SJSA1 (cell line): ENCODE data around the gene FEZ2. TPM values are rescaled to one million over a fixed set of nuclear protein-coding genes. Genes with fewer than 3 reads are reported as not detected.

Experiments
- DNase-seq, 2 experiments: peaks; one replicate each; pipeline ENCODE4 v3.0.0-alpha.2; 2015 to 2020; ENCODE audit warnings: low spot score in 2 of 2, low read depth in 1 of 2
- H3K27ac ChIP-seq: fragments of 250-450 bp; sonication (Bioruptor Pico); 2 replicates; pipeline ENCODE4 v1.5.1; 2020; ENCODE audit warnings: mild to moderate bottlenecking, moderate library complexity
- H3K27me3 ChIP-seq: fragments of 250-450 bp; sonication (Bioruptor Pico); replicated peaks from 2 replicates; pipeline ENCODE4 v1.5.1; 2020; ENCODE audit warnings: mild to moderate bottlenecking, moderate library complexity
- H3K36me3 ChIP-seq: fragments of 250-450 bp; sonication (Bioruptor Pico); 2 replicates; pipeline ENCODE4 v1.5.1; 2020; ENCODE audit warnings: mild to moderate bottlenecking
- H3K4me1 ChIP-seq: fragments of 250-450 bp; sonication (Bioruptor Pico); replicated peaks from 2 replicates; pipeline ENCODE4 v1.6.1; 2021; ENCODE audit warnings: mild to moderate bottlenecking
- H3K4me3 ChIP-seq: fragments of 250-450 bp; sonication (Bioruptor Pico); 2 replicates; pipeline ENCODE4 v1.5.1; 2020; ENCODE audit warnings: mild to moderate bottlenecking
- H3K9me3 ChIP-seq: fragments of 250-450 bp; sonication (Bioruptor Pico); replicated peaks from 2 replicates; pipeline ENCODE4 v1.5.1; 2020; ENCODE audit warnings: mild to moderate bottlenecking
- total RNA-seq: library from RNA; depleted of rRNA; stranded (reverse); fragments of >200 nt; shearing (Covaris generic); gene quantifications from 2 replicates; pipeline ENCODE4 v1.2.3, GENCODE V29; 2014

The FEZ2 gene
- total RNA-seq, 1 experiment from 2014 or later = 107 TPM

DNA sequence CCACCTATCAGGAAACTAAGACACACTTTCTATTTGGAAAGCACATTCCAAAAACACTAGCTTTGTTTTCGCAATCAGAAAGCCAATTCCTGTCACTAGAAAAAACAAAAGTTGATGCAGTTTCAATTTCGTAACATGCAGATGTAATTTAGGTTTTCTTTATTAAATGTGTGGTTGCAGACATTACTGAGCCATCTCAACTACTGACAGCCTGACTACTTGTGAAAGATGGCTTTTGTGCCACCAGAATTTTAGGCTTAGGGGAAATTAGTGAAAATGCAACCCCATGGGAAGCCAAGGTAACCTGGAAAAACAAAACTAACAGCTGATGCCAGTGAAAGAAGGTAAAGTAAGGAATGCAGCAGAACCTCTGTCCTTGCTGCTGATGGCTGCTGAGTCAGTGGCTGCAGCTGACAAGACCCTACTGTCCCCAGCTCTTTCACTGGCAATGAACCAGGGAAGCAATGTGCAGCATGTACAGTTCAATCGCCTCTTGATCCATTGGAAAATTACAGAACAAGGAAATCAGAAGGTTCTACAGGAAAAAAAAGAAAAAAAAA, 34.9 kb downstream of the FEZ2 start:
- Histone ChIP-seq H3K4me3 (no peak overlapping the region), H3K27ac (peak overlapping the region; percentile 99), H3K9me3 (no peaks in the 10 kb centered on the region), H3K4me1 (peaks cover 74% of the 10 kb centered on the region), H3K36me3 (peaks cover 74% of the 10 kb centered on the region), H3K27me3 (no peaks in the 10 kb centered on the region)
- peak in 1 of 2 experiments; percentile 34 for DNase-seq

GRCh38 chr2:36562240-36562639, 35.7 kb downstream of the FEZ2 start:
- Histone ChIP-seq H3K27me3 (no peaks in the 10 kb centered on the region), H3K36me3 (peaks cover 72% of the 10 kb centered on the region), H3K27ac (peak overlapping the region; percentile 99), H3K4me3 (no peak overlapping the region), H3K9me3 (no peaks in the 10 kb centered on the region), H3K4me1 (peaks cover 73% of the 10 kb centered on the region)
- DNase-seq = peak in 1 of 2 experiments; percentile 73

GRCh38 chr2:36561237-36561944, 36.6 kb downstream of the FEZ2 start:
- H3K4me3 ChIP-seq = peak overlapping the region; percentile 20
- no peaks in the 10 kb centered on the region for H3K27me3 ChIP-seq
- peaks cover 66% of the 10 kb centered on the region for H3K36me3 ChIP-seq
- H3K27ac ChIP-seq = peak overlapping the region; percentile 99
- H3K9me3 ChIP-seq = no peaks in the 10 kb centered on the region
- H3K4me1 ChIP-seq = peaks cover 73% of the 10 kb centered on the region
- peak; percentile 91 to 98 for DNase-seq

DNA sequence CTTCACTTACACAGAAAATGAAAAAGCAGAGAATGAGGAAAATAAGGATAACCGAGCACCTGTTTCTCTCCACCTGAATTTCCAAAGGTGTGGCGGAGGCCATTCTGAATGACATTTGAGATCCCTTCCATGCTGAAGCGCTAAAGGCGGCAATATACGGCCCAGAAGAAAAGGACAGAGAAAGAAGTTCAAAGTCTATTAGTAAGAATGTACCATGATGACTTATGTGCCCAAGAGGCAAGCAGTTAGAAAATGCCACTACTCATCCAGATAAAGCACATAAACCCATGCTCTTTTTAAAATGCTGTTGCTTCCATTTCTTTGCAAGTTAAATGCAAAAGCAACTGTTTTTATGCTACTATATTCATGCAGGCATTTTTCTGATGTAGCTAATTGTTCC, 37.2 kb downstream of the FEZ2 start:
- H3K27me3 ChIP-seq = no peaks in the 10 kb centered on the region
- H3K4me1 ChIP-seq = peaks cover 76% of the 10 kb centered on the region
- H3K4me3 ChIP-seq = peak overlapping the region; percentile 20

DNA sequence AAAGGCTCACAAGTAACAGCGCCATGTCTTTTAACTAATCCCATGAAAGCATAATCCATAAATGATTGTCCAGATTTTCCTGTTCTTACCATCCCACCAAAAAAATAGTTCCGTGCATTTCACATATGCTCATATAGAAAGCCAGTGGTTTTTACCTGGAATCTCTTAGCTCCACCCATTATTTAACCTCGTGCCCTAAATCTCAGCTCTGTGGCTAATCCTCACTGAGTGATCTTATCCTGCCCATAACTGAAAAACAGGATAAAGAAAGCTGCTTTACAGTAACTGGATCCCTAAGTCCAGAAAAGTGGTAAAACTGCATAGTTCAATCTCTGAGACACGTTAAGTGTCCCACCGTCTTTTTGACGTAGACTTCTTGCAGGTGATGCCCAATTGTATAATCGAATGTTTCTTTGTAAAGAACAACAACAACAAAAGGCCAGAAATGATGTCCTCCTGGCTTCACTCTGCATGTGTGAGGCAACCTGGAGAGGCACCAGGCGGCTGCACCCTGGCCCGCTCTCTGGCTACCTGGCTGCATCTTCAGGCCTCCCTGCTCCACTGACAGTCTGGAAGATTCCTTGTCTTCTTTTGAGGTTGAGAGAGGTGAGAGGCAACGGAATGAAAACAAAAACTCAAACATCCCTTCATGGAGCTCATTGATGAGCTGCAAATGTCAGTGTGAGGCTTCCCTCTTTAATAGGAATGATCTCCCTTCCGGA, 38.6 kb downstream of the FEZ2 start:
- H3K27me3 ChIP-seq = no peaks in the 10 kb centered on the region
- H3K4me3 ChIP-seq = no peak overlapping the region
- peak overlapping the region; percentile 99 for H3K27ac ChIP-seq
- H3K4me1 ChIP-seq = peaks cover 75% of the 10 kb centered on the region
- DNase-seq = no peak
- no peaks in the 10 kb centered on the region for H3K9me3 ChIP-seq
- peaks cover 69% of the 10 kb centered on the region for H3K36me3 ChIP-seq

More for the DNA sequence above, 37.2 kb downstream of the FEZ2 start:
- Histone ChIP-seq H3K9me3 (no peaks in the 10 kb centered on the region), H3K27ac (peak overlapping the region; percentile 99), H3K36me3 (peaks cover 67% of the 10 kb centered on the region)
- DNase-seq = no peak

DNA sequence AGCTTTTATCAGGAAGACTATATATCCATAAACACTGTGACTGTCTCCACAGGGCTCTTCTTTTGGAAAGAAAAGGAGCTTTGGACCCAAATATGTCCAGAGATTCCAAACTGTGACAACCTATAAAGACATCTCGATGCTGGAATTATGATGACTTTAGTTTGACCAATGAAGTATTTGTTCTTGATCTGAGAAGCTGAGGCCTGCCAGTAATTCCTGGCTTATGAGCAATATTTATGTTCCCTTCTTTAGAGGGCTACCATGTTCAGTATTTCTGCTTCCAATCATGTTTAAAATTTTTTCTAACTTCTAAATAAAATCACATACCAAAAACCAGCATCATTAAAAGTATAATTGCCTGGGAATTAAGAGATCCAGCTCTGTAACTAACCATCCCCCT, 41.1 kb downstream of the FEZ2 start:
- H3K27ac ChIP-seq = peak overlapping the region; percentile 51
- DNase-seq = peak in 1 of 2 experiments; percentile 44
- H3K36me3 ChIP-seq = peaks cover 78% of the 10 kb centered on the region
- no peak overlapping the region for H3K4me3 ChIP-seq
- peaks cover 49% of the 10 kb centered on the region for H3K4me1 ChIP-seq
- H3K9me3 ChIP-seq = no peaks in the 10 kb centered on the region
- no peaks in the 10 kb centered on the region for H3K27me3 ChIP-seq

- Histone ChIP-seq H3K27ac (no peak overlapping the region), H3K9me3 (no peaks in the 10 kb centered on the region), H3K36me3 (peaks cover 87% of the 10 kb centered on the region), H3K4me1 (peaks cover 41% of the 10 kb centered on the region), H3K4me3 (no peak overlapping the region), H3K27me3 (no peaks in the 10 kb centered on the region)
- no peak for DNase-seq
Measured at GRCh38 chr2:36555789-36556188, 42.2 kb downstream of the FEZ2 start.

DNA sequence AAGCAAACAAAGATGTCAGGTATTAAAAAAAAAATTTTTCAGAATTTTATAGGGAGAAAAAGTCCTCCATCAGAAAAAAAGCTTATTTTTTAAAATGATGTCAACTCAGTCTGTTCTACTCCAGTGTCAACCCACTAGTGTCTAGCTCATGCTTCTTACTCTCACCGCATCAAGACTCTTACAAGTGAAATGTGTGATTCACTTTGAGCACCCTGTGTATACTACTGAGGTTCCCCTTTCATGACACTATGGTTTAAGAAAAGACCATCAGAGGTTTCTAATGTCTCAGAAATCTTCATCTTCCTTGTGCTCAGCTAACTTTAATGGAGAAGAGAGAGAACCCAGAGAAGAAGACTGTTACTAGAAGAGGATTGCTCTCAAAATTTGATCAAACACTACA, 43.4 kb downstream of the FEZ2 start:
- Histone ChIP-seq H3K27me3 (no peaks in the 10 kb centered on the region), H3K4me1 (peaks cover 28% of the 10 kb centered on the region), H3K4me3 (no peak overlapping the region), H3K27ac (no peak overlapping the region), H3K36me3 (peaks cover 85% of the 10 kb centered on the region), H3K9me3 (no peaks in the 10 kb centered on the region)
- DNase-seq = no peak

DNA sequence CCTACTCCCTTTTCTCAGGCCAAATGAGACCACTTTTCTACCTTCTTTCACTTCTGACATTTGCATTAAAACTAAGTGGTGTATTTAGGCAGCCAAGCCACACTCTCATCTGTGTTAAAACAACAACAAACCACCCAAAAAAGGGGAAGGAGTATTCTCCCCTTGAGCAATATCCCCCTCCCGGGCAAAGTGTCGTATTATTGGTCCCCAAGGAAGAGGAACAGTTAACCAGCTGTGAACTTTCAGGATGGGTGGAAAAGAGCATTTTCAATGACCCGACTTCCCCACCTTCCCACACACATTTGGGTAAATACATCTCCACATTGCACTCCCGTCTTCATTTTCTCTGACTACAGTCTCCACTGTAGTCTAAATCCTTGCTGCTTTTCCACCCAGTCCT, 44.3 kb downstream of the FEZ2 start:
- Histone ChIP-seq H3K4me3 (no peak overlapping the region), H3K36me3 (peaks cover 82% of the 10 kb centered on the region), H3K27me3 (no peaks in the 10 kb centered on the region), H3K9me3 (no peaks in the 10 kb centered on the region), H3K4me1 (peaks cover 30% of the 10 kb centered on the region), H3K27ac (no peak overlapping the region)
- no peak for DNase-seq

DNA sequence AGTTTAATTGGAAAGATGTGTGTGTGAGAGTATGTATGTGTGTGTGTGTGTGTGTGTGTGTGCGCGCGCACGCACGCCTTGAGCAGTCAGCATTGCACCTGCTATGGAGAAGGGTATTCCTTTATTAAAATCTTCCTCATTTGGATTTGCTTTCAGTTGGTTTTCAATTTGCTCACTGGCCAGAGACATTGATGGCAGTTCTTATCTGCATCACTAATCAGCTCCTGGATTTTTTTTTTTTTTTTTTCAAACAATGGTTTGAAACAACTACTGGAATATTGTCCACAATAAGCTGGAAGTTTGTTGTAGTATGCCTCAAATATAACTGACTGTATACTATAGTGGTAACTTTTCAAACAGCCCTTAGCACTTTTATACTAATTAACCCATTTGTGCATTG, 48.0 kb downstream of the FEZ2 start:
- Histone ChIP-seq H3K4me3 (no peak overlapping the region), H3K4me1 (peaks cover 19% of the 10 kb centered on the region), H3K27ac (no peak overlapping the region), H3K9me3 (no peaks in the 10 kb centered on the region), H3K27me3 (no peaks in the 10 kb centered on the region), H3K36me3 (peaks cover 93% of the 10 kb centered on the region)
- DNase-seq = no peak

DNA sequence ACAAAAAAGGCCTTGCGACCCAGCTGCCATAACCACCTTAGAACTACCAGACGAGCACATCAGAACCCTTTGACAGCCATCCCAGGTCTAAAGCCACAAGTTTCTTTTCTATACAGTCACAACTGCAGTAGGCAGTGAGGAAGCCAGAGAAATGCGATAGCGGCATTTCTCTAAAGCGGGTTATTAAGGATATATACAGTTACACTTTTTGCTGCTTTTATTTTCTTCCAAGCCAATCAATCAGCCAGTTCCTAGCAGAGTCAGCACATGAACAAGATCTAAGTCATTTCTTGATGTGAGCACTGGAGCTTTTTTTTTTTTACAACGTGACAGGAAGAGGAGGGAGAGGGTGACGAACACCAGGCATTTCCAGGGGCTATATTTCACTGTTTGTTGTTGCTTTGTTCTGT, 48.8 kb downstream of the FEZ2 start:
- DNase-seq = peak in 1 of 2 experiments; percentile 36
- H3K36me3 ChIP-seq = peaks cover 93% of the 10 kb centered on the region
- peak overlapping the region; percentile 27; the same call in 1 of the 2 replicates for H3K27ac ChIP-seq
- H3K9me3 ChIP-seq = no peaks in the 10 kb centered on the region
- no peaks in the 10 kb centered on the region for H3K27me3 ChIP-seq
- H3K4me1 ChIP-seq = peaks cover 27% of the 10 kb centered on the region
- no peak overlapping the region for H3K4me3 ChIP-seq

DNA sequence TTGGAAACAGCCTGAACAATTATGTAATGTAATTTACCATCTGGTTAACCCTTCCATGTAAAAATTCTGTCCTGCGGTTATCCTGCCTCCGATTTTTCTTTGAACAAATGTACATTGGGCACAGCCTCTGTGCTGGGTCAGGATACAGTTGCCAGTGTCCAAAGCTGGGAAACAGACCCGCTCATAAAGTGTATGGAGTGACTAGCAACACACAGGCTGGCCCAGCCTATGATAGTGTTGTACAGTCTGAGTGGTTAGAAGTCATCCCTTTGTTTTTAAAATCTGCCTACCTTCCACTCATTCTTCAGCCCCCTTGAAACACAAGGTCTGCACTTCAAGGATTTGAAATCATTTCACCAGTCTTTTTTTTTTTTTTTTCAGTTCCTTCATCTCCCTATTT, 50.1 kb downstream of the FEZ2 start:
- H3K27me3 ChIP-seq = no peaks in the 10 kb centered on the region
- DNase-seq = no peak
- peaks cover 93% of the 10 kb centered on the region for H3K36me3 ChIP-seq
- H3K4me3 ChIP-seq = no peak overlapping the region
- H3K9me3 ChIP-seq = no peaks in the 10 kb centered on the region
- no peak overlapping the region for H3K27ac ChIP-seq
- peaks cover 27% of the 10 kb centered on the region for H3K4me1 ChIP-seq

GRCh38 chr2:36545871-36546416, 52.0 kb downstream of the FEZ2 start:
- Histone ChIP-seq H3K4me3 (no peak overlapping the region), H3K36me3 (peaks cover 93% of the 10 kb centered on the region), H3K9me3 (no peaks in the 10 kb centered on the region), H3K4me1 (peaks cover 27% of the 10 kb centered on the region), H3K27ac (no peak overlapping the region), H3K27me3 (no peaks in the 10 kb centered on the region)
- DNase-seq = no peak
